Lower leg skin (tissue), 4 donors: ENCODE data around the gene INTS6. TPM values are rescaled to one million over a fixed set of nuclear protein-coding genes. Genes with fewer than 3 reads are reported as not detected.

ENCODE experiments used
- DNase-seq, 2 donors: peaks; one replicate each; pipeline ENCODE4 v3.0.0-alpha.2; 2019; ENCODE audit warnings: low spot score in 2 of 2
- H3K4me3 ChIP-seq: fragments of 200-600 bp; sonication (generic); 2 replicates; pipeline ENCODE4 v1.5.1; 2017; ENCODE audit warnings: mild to moderate bottlenecking, low read depth; ENCODE audit not compliant: poor library complexity, severe bottlenecking
- CTCF ChIP-seq, 3 donors: fragments of 450-650 bp; IDR thresholded peaks; one replicate each; pipeline ENCODE4 v1.5.1; 2016; ENCODE audit warnings: antibody characterized with exemption in 3 of 3, mild to moderate bottlenecking in 3 of 3, moderate library complexity in 2 of 3
- POLR2A ChIP-seq, 2 donors: fragments of 450-650 bp; IDR thresholded peaks; one replicate each; pipeline ENCODE4 v1.6.1; 2016 to 2017; ENCODE audit warnings: antibody characterized with exemption in 2 of 2, mild to moderate bottlenecking in 1 of 2, moderate library complexity in 1 of 2
- WGBS, 2 donors: methylation state at CpG; one replicate each; pipeline ENCODE4 v1.1.5; 2018; 5-methylcytosine and 5-hydroxymethylcytosine counted together
- intact Hi-C: fragments of 100-400 bp; cut with DNase I; formaldehyde crosslinking; loops from one replicate; pipeline ENCODE4 v1.15.0; 2023; ENCODE audit warnings: low total_unique reads
- total RNA-seq, 4 donors: library from RNA; depleted of rRNA; stranded (reverse); fragments of >200 nt; gene quantifications; one replicate each; pipeline ENCODE4 v1.1.0, GENCODE V29; 2016

The INTS6 gene
- total RNA-seq, 4 donors from 2014 or later = 35.2 to 48.6 (median 41.3) TPM

GRCh38 chr13:51370811-51371210 lies 82.0 kb downstream of the INTS6 start:
- H3K4me3 ChIP-seq = no peak overlapping the region
- intact Hi-C loops = no loop called here
- no peak for DNase-seq
- 79% methylated on average over 2 of the region's 2 CpGs for WGBS, 2 donors
- no peak for TF ChIP-seq CTCF (IDR thresholded peaks at IDR 0.05)
- no peak for TF ChIP-seq POLR2A (IDR thresholded peaks at IDR 0.05)

GRCh38 chr13:51370116-51370515 lies 82.7 kb downstream of the INTS6 start:
- TF ChIP-seq POLR2A (IDR thresholded peaks at IDR 0.05) (no peak), CTCF (IDR thresholded peaks at IDR 0.05) (no peak)
- intact Hi-C loops = no loop called here
- 93 to 96% methylated on average over 2 of the region's 2 CpGs for WGBS, 2 donors
- no peak for DNase-seq
- no peak overlapping the region for H3K4me3 ChIP-seq

- DNase-seq = no peak
- H3K4me3 ChIP-seq = no peak overlapping the region
- intact Hi-C loops = no loop called here
- no peak for TF ChIP-seq POLR2A (IDR thresholded peaks at IDR 0.05)
- TF ChIP-seq CTCF (IDR thresholded peaks at IDR 0.05) = no peak
- WGBS, 2 donors = 83 to 85% methylated on average over 3 of the region's 3 CpGs
Observed at GRCh38 chr13:51364404-51365008, 88.3 kb downstream of the INTS6 start.

GRCh38 chr13:51363625-51364024 lies 89.2 kb downstream of the INTS6 start:
- TF ChIP-seq POLR2A (IDR thresholded peaks at IDR 0.05) = no peak
- no peak for TF ChIP-seq CTCF (IDR thresholded peaks at IDR 0.05)
- intact Hi-C loops = no loop called here
- H3K4me3 ChIP-seq = no peak overlapping the region
- no peak for DNase-seq

- no peak for DNase-seq
- no peak overlapping the region for H3K4me3 ChIP-seq
- TF ChIP-seq CTCF (IDR thresholded peaks at IDR 0.05) (no peak), POLR2A (IDR thresholded peaks at IDR 0.05) (no peak)
- intact Hi-C loops = no loop called here
Observed at GRCh38 chr13:51361106-51361505, 91.7 kb downstream of the INTS6 start.

- intact Hi-C loops = no loop called here
- WGBS, 2 donors = 97% methylated on average over 1 of the region's 1 CpG
- H3K4me3 ChIP-seq = no peak overlapping the region
- TF ChIP-seq POLR2A (IDR thresholded peaks at IDR 0.05) = no peak
- no peak for TF ChIP-seq CTCF (IDR thresholded peaks at IDR 0.05)
- DNase-seq = no peak
Observed at GRCh38 chr13:51360489-51360888, 92.3 kb downstream of the INTS6 start.
